Measurements from ENCODE around the gene RAPGEF1. TPM values are rescaled to one million over a fixed set of nuclear protein-coding genes. Genes with fewer than 3 reads are reported as not detected.
"Not testable (repeated sequence)": the region's sequence is repeated elsewhere in the genome, so short reads cannot be mapped to it uniquely, and the experiment has no call there.

RAPGEF1 gene
- total and polyA plus RNA-seq, 12 donors = 39.6 to 135 (median 111) TPM

DNA sequence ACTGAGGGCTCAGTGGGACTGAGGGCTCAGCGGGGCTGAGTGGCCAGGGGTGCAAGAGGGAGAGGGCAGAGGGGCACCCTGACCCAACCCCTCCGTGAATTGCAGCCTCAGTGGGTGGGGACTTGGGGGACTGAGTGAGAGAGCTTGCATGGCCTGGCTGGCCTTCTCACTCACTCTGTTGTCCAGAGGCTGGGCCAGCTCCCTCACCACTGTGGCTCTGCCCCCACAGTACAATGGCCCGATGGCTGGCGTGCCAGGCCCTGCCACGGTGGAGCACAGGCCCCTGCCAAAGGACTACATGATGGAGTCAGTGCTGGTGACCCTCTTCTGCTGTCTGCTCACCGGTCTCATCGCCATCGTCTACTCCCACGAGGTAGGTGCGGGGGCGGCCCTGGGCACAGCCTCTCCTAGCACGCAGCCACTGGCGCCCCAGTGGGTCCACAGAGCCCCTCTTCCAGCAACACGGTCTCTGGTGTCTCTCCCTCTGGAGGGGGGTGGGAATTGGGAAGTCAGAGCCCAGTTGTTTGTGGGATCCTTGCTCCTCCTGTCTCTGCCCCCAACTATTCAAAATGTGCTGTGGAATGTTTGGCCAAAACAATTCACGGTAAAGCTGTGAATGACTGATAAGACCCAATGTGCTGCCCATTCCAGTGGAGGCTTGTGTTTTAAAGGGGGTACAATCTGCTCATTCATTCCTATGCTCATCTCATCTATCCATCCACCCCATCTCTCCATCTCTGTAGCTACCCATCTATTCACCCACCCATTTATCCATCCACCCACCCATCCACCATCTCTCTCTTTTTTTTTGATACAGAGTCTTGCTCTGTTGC lies 183.8 kb downstream of the RAPGEF1 start:
- Histone ChIP-seq H3K9me3 (peaks cover 0 to 7% (median 0%) of the 10 kb centered on the region in 11 donors), H3K27me3 (peaks cover 0 to 48% (median 38%) of the 10 kb centered on the region in 7 donors), H3K4me1 (no peaks in the 10 kb centered on the region), H3K4me3 (no peak overlapping the region), H3K27ac (no peak overlapping the region), H3K36me3 (no peaks in the 10 kb centered on the region)
- ATAC-seq (peak in 4 of 8 donors; percentile 18 to 29 (median 25)), DNase-seq (no peak)
- 83% methylated on average over 15 of the region's 15 CpGs for WGBS, 2 donors
- intact Hi-C loops (cut with DNase I) = no loop called here
- TF ChIP-seq, protein P1, sequence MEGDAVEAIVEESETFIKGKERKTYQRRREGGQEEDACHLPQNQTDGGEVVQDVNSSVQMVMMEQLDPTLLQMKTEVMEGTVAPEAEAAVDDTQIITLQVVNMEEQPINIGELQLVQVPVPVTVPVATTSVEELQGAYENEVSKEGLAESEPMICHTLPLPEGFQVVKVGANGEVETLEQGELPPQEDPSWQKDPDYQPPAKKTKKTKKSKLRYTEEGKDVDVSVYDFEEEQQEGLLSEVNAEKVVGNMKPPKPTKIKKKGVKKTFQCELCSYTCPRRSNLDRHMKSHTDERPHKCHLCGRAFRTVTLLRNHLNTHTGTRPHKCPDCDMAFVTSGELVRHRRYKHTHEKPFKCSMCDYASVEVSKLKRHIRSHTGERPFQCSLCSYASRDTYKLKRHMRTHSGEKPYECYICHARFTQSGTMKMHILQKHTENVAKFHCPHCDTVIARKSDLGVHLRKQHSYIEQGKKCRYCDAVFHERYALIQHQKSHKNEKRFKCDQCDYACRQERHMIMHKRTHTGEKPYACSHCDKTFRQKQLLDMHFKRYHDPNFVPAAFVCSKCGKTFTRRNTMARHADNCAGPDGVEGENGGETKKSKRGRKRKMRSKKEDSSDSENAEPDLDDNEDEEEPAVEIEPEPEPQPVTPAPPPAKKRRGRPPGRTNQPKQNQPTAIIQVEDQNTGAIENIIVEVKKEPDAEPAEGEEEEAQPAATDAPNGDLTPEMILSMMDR (IDR thresholded peaks at IDR 0.05) = no peak

DNA sequence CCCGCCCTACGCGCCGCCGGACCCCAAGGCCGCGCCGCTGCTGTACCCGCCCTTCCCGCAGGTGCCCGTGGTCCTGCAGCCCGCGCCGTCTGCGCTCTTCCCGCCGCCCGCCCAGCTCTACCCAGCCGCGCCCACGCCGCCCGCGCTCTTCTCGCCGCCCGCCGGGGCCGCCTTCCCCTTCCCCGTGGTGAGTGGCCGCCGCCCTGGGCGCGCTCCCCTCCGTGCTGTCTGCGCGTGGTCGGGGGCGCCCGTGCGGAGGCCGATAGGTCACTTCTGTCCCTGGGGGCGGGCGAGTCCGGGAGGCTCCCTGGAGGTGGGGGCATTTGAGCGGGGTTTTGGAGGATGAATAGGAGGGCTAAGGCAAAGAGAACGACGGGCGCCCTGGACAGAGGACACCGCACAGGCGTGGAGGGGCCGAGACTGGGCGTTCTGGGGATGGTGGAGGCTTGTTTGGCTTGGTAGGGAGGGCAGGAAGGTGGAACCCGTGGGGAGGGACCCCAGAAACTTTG lies 185.0 kb downstream of the RAPGEF1 start:
- 26 to 34% methylated on average over 47 to 54 of the region's 54 CpGs for WGBS, 2 donors
- no peak for ATAC-seq
- H3K4me3 ChIP-seq = no peak overlapping the region
- peaks cover 0 to 1% (median 0%) of the 10 kb centered on the region in 11 donors for H3K9me3 ChIP-seq
- no peak for DNase-seq
- H3K4me1 ChIP-seq = no peaks in the 10 kb centered on the region
- H3K36me3 ChIP-seq = no peaks in the 10 kb centered on the region
- TF ChIP-seq, protein P1 (IDR thresholded peaks at IDR 0.05) = no peak
- H3K27me3 ChIP-seq = peaks cover 0 to 56% (median 39%) of the 10 kb centered on the region in 7 donors
- H3K27ac ChIP-seq = no peak overlapping the region
- intact Hi-C loops (cut with DNase I) = no loop called here

DNA sequence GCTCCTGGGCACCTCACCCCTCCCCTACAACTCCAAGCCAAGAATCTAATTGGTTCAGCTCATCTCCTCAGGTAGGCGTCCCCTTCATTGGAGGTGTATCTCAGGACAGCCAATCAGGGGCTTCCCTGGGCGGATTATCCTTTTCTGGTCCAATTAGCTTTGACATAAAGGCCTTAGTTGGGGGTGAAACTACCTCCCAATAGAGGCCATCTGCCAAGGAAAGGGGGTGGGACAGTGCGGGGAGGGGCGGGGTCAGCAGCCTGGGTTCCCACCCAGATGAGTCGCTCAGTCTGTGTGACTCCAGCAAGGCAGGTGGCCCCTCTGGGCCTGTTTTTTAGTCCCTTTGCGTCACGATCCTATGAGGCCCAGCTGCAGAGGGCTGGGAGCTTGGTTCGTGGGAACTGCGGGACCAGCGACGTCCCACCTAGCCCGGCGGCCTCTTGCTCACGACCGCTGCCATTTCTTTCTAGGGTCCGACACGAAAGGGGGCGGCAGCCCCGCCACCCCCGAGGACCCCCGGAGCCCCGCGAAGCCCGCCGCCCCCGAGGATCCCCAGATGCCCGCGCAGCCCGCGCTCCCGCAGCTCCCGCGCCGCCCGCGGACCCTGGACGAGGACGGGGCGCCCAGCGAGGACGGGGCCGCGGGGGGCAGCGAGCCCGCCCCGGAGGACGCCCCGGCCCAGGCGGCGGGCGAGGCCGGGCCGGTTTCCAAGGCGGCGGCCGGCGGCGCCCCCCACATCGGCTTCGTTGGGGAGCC lies 185.6 kb downstream of the RAPGEF1 start:
- H3K27ac ChIP-seq = no peak overlapping the region
- H3K36me3 ChIP-seq = no peaks in the 10 kb centered on the region
- TF ChIP-seq, protein P1 (IDR thresholded peaks at IDR 0.05) = no peak
- no peaks in the 10 kb centered on the region for H3K9me3 ChIP-seq
- intact Hi-C loops (cut with DNase I) = no loop called here
- ATAC-seq = no peak
- H3K27me3 ChIP-seq = peaks cover 0 to 62% (median 46%) of the 10 kb centered on the region in 7 donors
- no peak for DNase-seq
- WGBS, 2 donors = 31 to 41% methylated on average over 36 to 60 of the region's 60 CpGs
- no peak overlapping the region for H3K4me3 ChIP-seq
- H3K4me1 ChIP-seq = no peaks in the 10 kb centered on the region

DNA sequence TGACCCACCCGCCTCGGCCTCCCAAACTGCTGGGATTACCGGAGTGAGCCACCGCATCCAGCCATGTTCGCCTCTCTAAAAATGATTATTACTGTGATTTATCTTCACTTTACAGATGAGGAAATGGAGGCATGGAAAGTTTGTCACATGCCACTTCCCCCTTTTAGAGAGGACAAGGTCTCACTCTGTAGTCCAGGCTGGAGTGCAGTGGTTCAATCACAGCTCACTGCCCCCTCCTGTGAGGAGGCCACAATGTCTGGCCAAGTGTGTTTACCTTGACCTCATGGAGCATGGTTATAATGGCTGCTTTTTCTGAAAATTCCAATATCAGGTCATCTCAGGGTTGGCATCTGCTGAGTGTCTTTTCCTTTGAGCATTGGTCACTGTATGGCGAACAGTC lies 187.8 kb downstream of the RAPGEF1 start:
- ATAC-seq = no peak
- Histone ChIP-seq H3K27ac (no peak overlapping the region), H3K4me3 (no peak overlapping the region), H3K4me1 (peaks cover 0 to under 1% (median 0%) of the 10 kb centered on the region in 9 donors), H3K27me3 (peaks cover 0 to 85% (median 57%) of the 10 kb centered on the region in 7 donors), H3K36me3 (no peaks in the 10 kb centered on the region), H3K9me3 (no peaks in the 10 kb centered on the region)
- TF ChIP-seq, protein P1 (IDR thresholded peaks at IDR 0.05) = no peak
- intact Hi-C loops (cut with DNase I) = no loop called here
- no peak for DNase-seq
- WGBS, 2 donors = 85 to 97% methylated on average over 6 of the region's 6 CpGs

DNA sequence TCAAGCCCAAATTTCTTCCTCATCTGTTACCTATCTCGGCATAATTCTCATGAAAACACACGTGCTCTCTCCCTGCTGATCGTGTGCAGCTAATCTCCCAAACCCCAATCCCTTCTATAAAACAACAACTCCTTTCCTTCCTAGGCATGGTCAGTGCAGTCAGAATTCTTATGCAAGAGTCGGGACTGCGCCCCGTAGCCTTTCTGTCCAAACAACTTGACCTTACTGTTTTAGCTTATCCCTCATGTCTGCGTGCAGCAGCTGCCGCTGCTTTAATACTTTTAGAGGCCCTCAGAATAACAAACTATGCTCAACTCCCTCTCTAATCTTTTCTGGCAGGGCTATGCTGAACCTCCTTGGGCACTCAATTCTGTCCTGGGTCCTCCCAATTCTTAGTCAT lies 189.4 kb downstream of the RAPGEF1 start:
- ATAC-seq; intact Hi-C loops (cut with DNase I); H3K4me3 ChIP-seq; H3K27ac ChIP-seq; H3K36me3 ChIP-seq; H3K9me3 ChIP-seq; DNase-seq: not testable (repeated sequence)
- H3K27me3 ChIP-seq = peaks cover 11 to 89% (median 60%) of the 10 kb centered on the region in 7 donors
- 59 to 73% methylated on average over 8 of the region's 8 CpGs for WGBS, 2 donors
- H3K4me1 ChIP-seq = peaks cover 5 to 14% (median 10%) of the 10 kb centered on the region in 9 donors

DNA sequence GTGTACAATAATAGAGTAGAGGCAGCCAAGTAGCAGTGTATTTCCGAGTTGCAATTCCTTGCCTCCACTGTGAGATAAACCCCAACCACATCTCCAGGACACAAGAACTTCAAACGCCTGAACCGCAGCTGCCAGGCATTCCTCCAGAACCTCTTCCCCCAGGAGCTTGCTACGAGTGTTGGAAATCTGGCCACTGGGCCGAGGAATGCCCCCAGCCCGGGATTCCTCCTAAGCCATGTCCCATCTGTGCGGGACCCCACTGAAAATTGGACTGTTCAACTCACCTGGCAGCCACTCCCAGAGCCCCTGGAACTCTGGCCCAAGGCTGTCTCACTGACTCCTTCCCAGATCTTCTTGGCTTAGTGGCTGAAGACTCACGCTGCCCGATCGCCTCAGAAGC lies 190.7 kb downstream of the RAPGEF1 start:
- intact Hi-C loops (cut with DNase I); DNase-seq; ATAC-seq; H3K9me3 ChIP-seq; H3K27ac ChIP-seq; H3K4me3 ChIP-seq; H3K36me3 ChIP-seq: not testable (repeated sequence)
- WGBS, 2 donors = 75 to 77% methylated on average over 10 of the region's 10 CpGs
- H3K4me1 ChIP-seq = peaks cover 5 to 14% (median 10%) of the 10 kb centered on the region in 9 donors
- peaks cover 11 to 90% (median 59%) of the 10 kb centered on the region in 7 donors for H3K27me3 ChIP-seq
